Fibroblast of lung (primary cell): ENCODE data around the gene MOB1A. TPM values are rescaled to one million over a fixed set of nuclear protein-coding genes. Genes with fewer than 3 reads are reported as not detected.

Source experiments
- DNase-seq, 2 donors: peaks; one replicate each; pipeline versions ENCODE4 v3.0.0 to v3.0.0-alpha.2; 2010; ENCODE audit warnings: low read depth in 2 of 2
- H2AFZ ChIP-seq: 2 replicates; pipeline ENCODE4 v1.5.1; 2012; ENCODE audit warnings: low read length, control low read depth, inconsistent platforms
- H3K27ac ChIP-seq: 2 replicates; pipeline ENCODE4 v1.5.1; 2011; ENCODE audit warnings: low read length, control low read depth; ENCODE audit not compliant: insufficient read depth
- H3K27me3 ChIP-seq: 2 replicates; pipeline ENCODE4 v1.5.1; 2011; ENCODE audit warnings: mild to moderate bottlenecking, low read length; ENCODE audit not compliant: control insufficient read depth, insufficient read depth
- H3K36me3 ChIP-seq: 2 replicates; pipeline ENCODE4 v1.5.1; 2011; ENCODE audit warnings: low read length; ENCODE audit not compliant: control insufficient read depth, insufficient read depth
- H3K4me1 ChIP-seq: 2 replicates; pipeline ENCODE4 v1.5.1; 2011; ENCODE audit warnings: low read length; ENCODE audit not compliant: control insufficient read depth, insufficient read depth; ENCODE audit errors: extremely low read depth
- H3K4me2 ChIP-seq: 2 replicates; pipeline ENCODE4 v1.5.1; 2011; ENCODE audit warnings: low read length, control low read depth; ENCODE audit not compliant: insufficient read depth; ENCODE audit errors: extremely low read depth
- H3K4me3 ChIP-seq, 4 experiments: fragments of 200-600 bp in 1 of 4; sonication (generic) in 1 of 4; replicated peaks in 1 of 4; 2 replicates each; pipeline ENCODE4 v1.5.1; 2011 to 2016; ENCODE audit warnings: low read length in 4 of 4, low read depth in 3 of 4, mild to moderate bottlenecking in 3 of 4, control low read depth in 2 of 4, inconsistent platforms in 1 of 4, mixed read lengths in 1 of 4; ENCODE audit not compliant: insufficient read depth in 1 of 4; ENCODE audit errors: control extremely low read depth in 1 of 4
- H3K79me2 ChIP-seq: 2 replicates; pipeline ENCODE4 v1.5.1; 2012; ENCODE audit warnings: mild to moderate bottlenecking, low read length, inconsistent platforms; ENCODE audit not compliant: control insufficient read depth, insufficient read depth
- H3K9ac ChIP-seq: 2 replicates; pipeline ENCODE4 v1.5.1; 2011; ENCODE audit warnings: mild to moderate bottlenecking, low read length, control low read depth; ENCODE audit not compliant: insufficient read depth
- H3K9me3 ChIP-seq: 2 replicates; pipeline ENCODE4 v1.5.1; 2012; ENCODE audit warnings: low read depth, low read length; ENCODE audit not compliant: control insufficient read depth, insufficient read depth
- H4K20me1 ChIP-seq: 2 replicates; pipeline ENCODE4 v1.5.1; 2011; ENCODE audit warnings: low read length; ENCODE audit not compliant: control insufficient read depth, insufficient read depth; ENCODE audit errors: extremely low read depth
- EZH2 ChIP-seq: IDR thresholded peaks from 2 replicates; pipeline ENCODE4 v1.5.1; 2012; ENCODE audit warnings: low read length, control low read depth, mild to moderate bottlenecking; ENCODE audit errors: missing control alignments
- polyA plus RNA-seq, 2 donors: library from polyadenylated mRNA; depleted of rRNA in 1 of 2; stranded (reverse) in 1 of 2; unstranded in 1 of 2; fragments of >200 nt; gene quantifications; 2 replicates each; pipeline ENCODE4 v1.2.1, GENCODE V29; 2011 to 2012; ENCODE audit warnings: missing spikeins in 1 of 2
- total RNA-seq: library from RNA; depleted of rRNA; stranded (reverse); fragments of >200 nt; gene quantifications from 2 replicates; pipeline ENCODE4 v1.2.1, GENCODE V29; 2014
- TF ChIP-seq, protein P1 (sequence below), 2 donors: IDR thresholded peaks in 1 of 2; conservative IDR thresholded peaks in 1 of 2; 1 replicate in 1 of 2; 2 replicates in 1 of 2; pipeline ENCODE4 v1.5.1; 2011 to 2012; ENCODE audit warnings: low read length in 2 of 2, control low read depth in 1 of 2, inconsistent platforms in 1 of 2, low read depth in 1 of 2, mild to moderate bottlenecking in 1 of 2

MOB1A gene
- total and polyA plus RNA-seq, 2 donors (not counting 1 experiment from before 2014, with no cell fraction given), result 80.3 to 87.4 TPM

DNA sequence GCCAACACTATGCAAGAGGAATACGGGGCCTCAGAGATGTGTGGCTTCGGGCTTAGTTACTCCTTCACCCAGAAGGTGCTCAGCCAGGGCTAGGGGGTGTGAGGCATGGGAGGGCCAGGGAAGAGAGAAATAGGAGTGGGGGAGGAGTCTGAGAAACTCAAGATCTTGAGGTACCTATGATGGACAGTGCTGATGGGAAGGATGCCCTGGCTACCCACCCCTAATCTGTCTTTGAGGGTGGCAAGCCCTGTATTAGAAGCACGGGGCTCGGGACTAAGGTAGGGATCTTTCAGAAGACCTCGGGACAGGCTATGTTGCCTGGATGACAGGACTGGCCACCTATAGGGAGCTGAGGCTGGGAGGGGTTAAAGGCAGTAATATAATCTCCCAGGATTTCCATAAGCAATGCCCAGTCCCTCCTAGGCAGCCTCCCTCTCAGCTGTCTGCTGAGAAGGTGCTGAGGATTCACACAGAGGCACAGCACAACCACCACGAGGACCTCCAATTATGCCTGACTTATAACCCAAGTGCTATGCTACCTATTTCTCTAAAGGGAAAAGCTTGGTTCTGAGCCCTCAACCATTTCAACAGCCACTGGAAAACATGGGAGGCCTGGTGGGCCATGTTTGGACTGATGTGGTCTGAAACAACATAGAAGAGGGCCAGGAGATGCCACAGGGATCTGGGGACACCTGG lies 43.1 kb upstream of the MOB1A start:
- TF ChIP-seq, protein P1, sequence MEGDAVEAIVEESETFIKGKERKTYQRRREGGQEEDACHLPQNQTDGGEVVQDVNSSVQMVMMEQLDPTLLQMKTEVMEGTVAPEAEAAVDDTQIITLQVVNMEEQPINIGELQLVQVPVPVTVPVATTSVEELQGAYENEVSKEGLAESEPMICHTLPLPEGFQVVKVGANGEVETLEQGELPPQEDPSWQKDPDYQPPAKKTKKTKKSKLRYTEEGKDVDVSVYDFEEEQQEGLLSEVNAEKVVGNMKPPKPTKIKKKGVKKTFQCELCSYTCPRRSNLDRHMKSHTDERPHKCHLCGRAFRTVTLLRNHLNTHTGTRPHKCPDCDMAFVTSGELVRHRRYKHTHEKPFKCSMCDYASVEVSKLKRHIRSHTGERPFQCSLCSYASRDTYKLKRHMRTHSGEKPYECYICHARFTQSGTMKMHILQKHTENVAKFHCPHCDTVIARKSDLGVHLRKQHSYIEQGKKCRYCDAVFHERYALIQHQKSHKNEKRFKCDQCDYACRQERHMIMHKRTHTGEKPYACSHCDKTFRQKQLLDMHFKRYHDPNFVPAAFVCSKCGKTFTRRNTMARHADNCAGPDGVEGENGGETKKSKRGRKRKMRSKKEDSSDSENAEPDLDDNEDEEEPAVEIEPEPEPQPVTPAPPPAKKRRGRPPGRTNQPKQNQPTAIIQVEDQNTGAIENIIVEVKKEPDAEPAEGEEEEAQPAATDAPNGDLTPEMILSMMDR (conservative IDR thresholded peaks at IDR 0.05 in 1 of 2, IDR thresholded peaks at IDR 0.05 in 1 of 2; ENCODE audit: low read depth in 1 of 2, low read length in 2 of 2), result no peak
- no peak for TF ChIP-seq EZH2
- Histone ChIP-seq H3K27ac (no peak overlapping the region), H3K27me3 (no peaks in the 10 kb centered on the region), H3K4me1 (no peaks in the 10 kb centered on the region), H3K4me2 (no peak overlapping the region), H3K79me2 (no peaks in the 10 kb centered on the region), H2AFZ (no peak overlapping the region), H3K4me3 (no peak overlapping the region), H4K20me1 (no peaks in the 10 kb centered on the region), H3K9me3 (no peaks in the 10 kb centered on the region), H3K36me3 (no peaks in the 10 kb centered on the region), H3K9ac (no peak overlapping the region)
- no peak for DNase-seq

DNA sequence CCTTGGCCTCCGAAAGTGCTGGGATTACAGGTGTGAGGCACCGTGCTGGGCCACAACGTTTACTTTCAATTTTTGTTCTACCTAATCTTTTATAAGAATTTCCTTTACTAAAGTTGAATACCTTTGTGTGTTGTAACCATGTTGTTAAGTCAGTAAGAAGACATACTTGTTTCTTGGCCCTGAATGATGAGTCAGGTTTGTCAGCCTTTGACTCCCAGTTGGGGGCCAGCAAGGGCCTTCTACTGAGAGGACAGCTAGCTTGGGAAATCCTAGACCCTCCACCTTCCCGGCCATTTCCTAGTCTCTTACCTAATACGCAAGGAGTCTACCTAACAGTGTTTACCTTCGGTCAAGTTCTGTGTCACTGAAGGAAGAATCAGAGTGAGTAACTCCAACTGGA lies 42.4 kb upstream of the MOB1A start:
- Histone ChIP-seq H3K27me3 (no peaks in the 10 kb centered on the region), H3K4me3 (no peak overlapping the region), H3K9ac (no peak overlapping the region), H3K9me3 (no peaks in the 10 kb centered on the region), H3K4me2 (no peak overlapping the region), H3K27ac (no peak overlapping the region), H3K79me2 (no peaks in the 10 kb centered on the region), H4K20me1 (no peaks in the 10 kb centered on the region), H2AFZ (no peak overlapping the region), H3K4me1 (no peaks in the 10 kb centered on the region), H3K36me3 (no peaks in the 10 kb centered on the region)
- no peak for DNase-seq
- TF ChIP-seq EZH2, result no peak
- TF ChIP-seq, protein P1 (conservative IDR thresholded peaks at IDR 0.05 in 1 of 2, IDR thresholded peaks at IDR 0.05 in 1 of 2; ENCODE audit: low read depth in 1 of 2, low read length in 2 of 2), result no peak

DNA sequence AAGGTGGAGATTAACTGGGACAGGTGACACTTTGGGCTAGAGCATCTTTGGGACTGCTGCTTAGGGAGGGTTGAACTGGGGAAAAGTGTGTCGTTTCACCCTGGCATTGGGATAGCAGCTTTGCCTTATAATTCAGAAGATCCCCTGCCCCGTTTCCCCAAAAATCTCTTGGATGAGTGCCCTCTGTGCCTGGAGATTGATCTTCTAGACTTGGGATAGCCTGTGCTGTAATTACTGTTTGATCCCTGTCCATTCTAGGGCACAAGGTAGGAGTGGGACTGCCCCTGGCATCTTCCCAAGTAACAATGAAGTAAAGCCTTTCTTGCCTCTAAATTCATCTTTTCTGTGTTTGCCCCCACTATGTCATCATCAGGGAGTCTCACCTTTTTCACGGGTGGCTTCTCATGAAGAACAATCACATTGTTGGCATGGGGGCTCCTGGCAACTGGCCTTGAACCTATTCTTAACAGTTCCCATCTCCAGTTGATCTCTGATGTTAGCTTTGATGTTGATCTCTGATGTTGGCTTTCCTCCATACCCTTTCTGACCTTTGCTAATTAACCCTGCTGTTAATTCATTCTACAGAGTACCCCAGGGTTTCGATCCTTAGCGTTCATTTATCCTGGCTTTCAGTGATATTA lies 41.3 kb upstream of the MOB1A start:
- H3K79me2 ChIP-seq, result no peaks in the 10 kb centered on the region
- no peak for TF ChIP-seq EZH2
- no peak for DNase-seq
- H3K4me2 ChIP-seq, result no peak overlapping the region
- H3K4me1 ChIP-seq, result no peaks in the 10 kb centered on the region
- H2AFZ ChIP-seq, result no peak overlapping the region
- no peaks in the 10 kb centered on the region for H3K36me3 ChIP-seq
- H3K4me3 ChIP-seq, result no peak overlapping the region
- H3K9me3 ChIP-seq, result no peaks in the 10 kb centered on the region
- H3K9ac ChIP-seq, result no peak overlapping the region
- H4K20me1 ChIP-seq, result no peaks in the 10 kb centered on the region
- H3K27me3 ChIP-seq, result no peaks in the 10 kb centered on the region
- H3K27ac ChIP-seq, result no peak overlapping the region
